IPS-18a (cell line): Measurements from ENCODE around the gene IRAK3.
"Not testable (repeated sequence)": the region's sequence is repeated elsewhere in the genome, so short reads cannot be mapped to it uniquely, and the experiment has no call there.

ENCODE experiments used
- H3K27ac ChIP-seq: one replicate; pipeline ENCODE4 v1.5.1; 2013; ENCODE audit warnings: low read length
- H3K27me3 ChIP-seq: one replicate; pipeline ENCODE4 v1.6.1; 2013; ENCODE audit warnings: mild to moderate bottlenecking, low read length; ENCODE audit not compliant: control insufficient read depth, insufficient read depth
- H3K36me3 ChIP-seq: one replicate; pipeline ENCODE4 v1.6.1; 2013; ENCODE audit warnings: low read depth, low read length; ENCODE audit not compliant: control insufficient read depth
- H3K4me1 ChIP-seq: one replicate; pipeline ENCODE4 v1.6.1; 2013; ENCODE audit warnings: low read depth, low read length; ENCODE audit not compliant: control insufficient read depth
- H3K4me3 ChIP-seq: one replicate; pipeline ENCODE4 v1.5.1; 2013; ENCODE audit warnings: low read length
- H3K9ac ChIP-seq: one replicate; pipeline ENCODE4 v1.6.1; 2013; ENCODE audit warnings: mild to moderate bottlenecking, low read length, moderate library complexity
- H3K9me3 ChIP-seq: one replicate; pipeline ENCODE4 v1.6.1; 2013; ENCODE audit warnings: low read depth, low read length; ENCODE audit not compliant: control insufficient read depth

Gene IRAK3

DNA sequence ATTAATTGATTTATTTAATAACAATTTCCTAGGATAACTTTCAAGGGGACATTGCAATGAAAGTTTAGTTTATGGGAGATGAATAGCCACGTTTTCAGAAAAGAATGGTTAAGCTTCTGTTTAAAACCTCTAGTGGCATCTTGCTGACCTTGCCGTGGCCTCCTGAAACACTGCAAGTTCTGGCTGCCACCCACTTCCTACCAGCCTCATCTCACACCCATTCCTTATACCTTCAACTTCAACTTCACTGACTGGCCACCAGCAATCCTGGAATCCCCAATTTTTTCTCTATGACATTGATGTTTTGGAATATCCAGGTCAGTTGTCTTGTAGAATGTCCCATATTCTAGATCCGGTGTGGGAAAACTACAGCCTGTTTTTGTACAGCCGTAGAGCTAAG lies 108.1 kb downstream of the IRAK3 start:
- no peak overlapping the region for H3K4me3 ChIP-seq
- H3K36me3 ChIP-seq, result no peaks in the 10 kb centered on the region
- H3K27ac ChIP-seq, result no peak overlapping the region
- no peaks in the 10 kb centered on the region for H3K4me1 ChIP-seq
- H3K27me3 ChIP-seq, result peaks cover 10% of the 10 kb centered on the region
- no peak overlapping the region for H3K9ac ChIP-seq
- H3K9me3 ChIP-seq, result no peaks in the 10 kb centered on the region

DNA sequence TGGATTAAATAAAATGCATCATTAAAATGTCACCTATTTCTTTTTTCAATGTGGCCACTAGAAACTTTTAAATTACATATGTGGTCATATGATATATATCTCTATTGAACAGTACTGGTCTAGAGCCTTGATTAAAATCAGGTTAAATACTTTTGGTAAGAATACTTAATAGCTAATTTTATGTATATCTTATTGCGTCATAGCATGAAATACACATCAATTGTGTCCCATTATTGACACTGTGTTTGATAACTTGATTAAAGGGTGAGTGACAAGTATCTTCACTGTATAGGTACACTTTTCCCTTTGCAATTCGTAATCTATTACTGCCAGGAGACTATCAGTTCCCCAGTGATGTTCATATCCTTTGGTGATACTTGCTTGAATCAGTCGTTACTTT lies 108.9 kb downstream of the IRAK3 start:
- Histone ChIP-seq H3K36me3 (no peaks in the 10 kb centered on the region), H3K4me3 (no peak overlapping the region), H3K4me1 (no peaks in the 10 kb centered on the region), H3K9ac (no peak overlapping the region), H3K27me3 (peaks cover 10% of the 10 kb centered on the region), H3K27ac (no peak overlapping the region), H3K9me3 (no peaks in the 10 kb centered on the region)

- Histone ChIP-seq H3K4me1 (no peaks in the 10 kb centered on the region), H3K9me3 (no peaks in the 10 kb centered on the region), H3K36me3 (peaks cover 2% of the 10 kb centered on the region), H3K4me3 (peak within 1 kb of the TSS; percentile 98), H3K27me3 (peaks cover 10% of the 10 kb centered on the region), H3K27ac (peak within 1 kb of the TSS; percentile 90), H3K9ac (peak within 1 kb of the TSS; percentile 90)
Observed at GRCh38 chr12:66301944-66302826, 113.2 kb downstream of the IRAK3 start, which contains the start of gene HELB. Gene HELB (plus strand): TSS chr12:66302493. CDS start chr12:66302604, 111 bp downstream.

- peak overlapping the region; percentile 90 for H3K27ac ChIP-seq
- no peaks in the 10 kb centered on the region for H3K9me3 ChIP-seq
- peaks cover 10% of the 10 kb centered on the region for H3K27me3 ChIP-seq
- H3K4me3 ChIP-seq, result peak overlapping the region; percentile 98
- H3K9ac ChIP-seq, result peak overlapping the region; percentile 90
- H3K36me3 ChIP-seq, result peaks cover 2% of the 10 kb centered on the region
- no peaks in the 10 kb centered on the region for H3K4me1 ChIP-seq
Observed at GRCh38 chr12:66302827-66303169, 113.8 kb downstream of the IRAK3 start.

GRCh38 chr12:66303316-66303804 lies 114.3 kb downstream of the IRAK3 start:
- not testable (repeated sequence) for H3K27ac ChIP-seq, H3K9me3 ChIP-seq, H3K36me3 ChIP-seq, H3K4me1 ChIP-seq
- peaks cover 10% of the 10 kb centered on the region for H3K27me3 ChIP-seq
- peak overlapping the region; percentile 90 for H3K9ac ChIP-seq
- peak overlapping the region; percentile 98 for H3K4me3 ChIP-seq
